Measurements from ENCODE around the gene DISP3.

DNA sequence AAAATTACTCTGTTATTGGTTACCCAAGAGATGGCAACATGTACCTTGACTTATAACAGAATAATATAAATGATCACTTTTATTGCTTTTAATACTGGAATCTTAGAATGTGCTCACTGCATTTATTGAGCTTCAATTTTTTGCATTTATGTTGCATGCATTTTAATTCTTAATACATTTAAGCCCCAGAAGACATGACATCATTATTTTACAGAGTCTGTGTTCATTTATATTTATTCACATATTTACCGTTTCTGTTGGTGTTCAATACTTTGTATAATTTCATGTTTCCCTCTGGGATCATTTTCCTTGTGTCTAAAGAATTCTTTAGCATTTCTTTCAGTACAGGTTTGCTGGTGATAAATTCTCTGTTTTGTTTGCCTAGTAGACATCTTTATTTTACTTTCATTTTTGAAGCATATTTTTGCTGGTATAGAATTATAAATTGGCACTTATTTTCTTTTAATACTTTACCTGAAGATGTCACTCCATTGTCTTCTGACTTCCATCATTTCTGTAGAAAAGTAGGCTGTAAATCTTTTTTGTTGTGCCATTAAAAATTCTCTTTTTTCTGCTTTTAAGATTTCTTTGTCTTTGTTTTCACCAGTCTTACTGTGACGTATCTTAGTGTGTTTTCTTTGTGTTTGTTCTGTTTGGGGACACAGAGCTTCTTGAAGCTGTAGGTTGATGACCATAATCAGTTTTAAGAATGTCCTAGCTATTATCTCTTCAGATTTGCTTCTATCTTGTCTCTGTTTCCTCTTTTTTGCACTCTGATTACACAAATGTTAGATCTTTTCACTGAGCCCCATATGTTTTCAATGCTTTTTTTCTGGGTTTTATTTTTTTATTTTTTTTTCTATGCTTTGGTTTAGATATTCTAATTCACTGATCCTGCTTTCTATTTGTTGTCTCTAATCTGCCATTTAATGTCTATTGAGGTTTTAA is 26.9 kb downstream of the DISP3 start:
- TF ChIP-seq, protein P1, sequence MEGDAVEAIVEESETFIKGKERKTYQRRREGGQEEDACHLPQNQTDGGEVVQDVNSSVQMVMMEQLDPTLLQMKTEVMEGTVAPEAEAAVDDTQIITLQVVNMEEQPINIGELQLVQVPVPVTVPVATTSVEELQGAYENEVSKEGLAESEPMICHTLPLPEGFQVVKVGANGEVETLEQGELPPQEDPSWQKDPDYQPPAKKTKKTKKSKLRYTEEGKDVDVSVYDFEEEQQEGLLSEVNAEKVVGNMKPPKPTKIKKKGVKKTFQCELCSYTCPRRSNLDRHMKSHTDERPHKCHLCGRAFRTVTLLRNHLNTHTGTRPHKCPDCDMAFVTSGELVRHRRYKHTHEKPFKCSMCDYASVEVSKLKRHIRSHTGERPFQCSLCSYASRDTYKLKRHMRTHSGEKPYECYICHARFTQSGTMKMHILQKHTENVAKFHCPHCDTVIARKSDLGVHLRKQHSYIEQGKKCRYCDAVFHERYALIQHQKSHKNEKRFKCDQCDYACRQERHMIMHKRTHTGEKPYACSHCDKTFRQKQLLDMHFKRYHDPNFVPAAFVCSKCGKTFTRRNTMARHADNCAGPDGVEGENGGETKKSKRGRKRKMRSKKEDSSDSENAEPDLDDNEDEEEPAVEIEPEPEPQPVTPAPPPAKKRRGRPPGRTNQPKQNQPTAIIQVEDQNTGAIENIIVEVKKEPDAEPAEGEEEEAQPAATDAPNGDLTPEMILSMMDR (IDR thresholded peaks at IDR 0.05), result no peak
- TF ChIP-seq POLR2A (IDR thresholded peaks at IDR 0.05), result no peak

All from thyroid gland (tissue), 4 donors.